GM19467 (cell line): ENCODE measurements around the gene TERT.
"Not testable (repeated sequence)": the region's sequence is repeated elsewhere in the genome, so short reads cannot be mapped to it uniquely, and the experiment has no call there.

ENCODE experiments used
- ATAC-seq: cut with Tn5 transposase; IDR thresholded peaks from one replicate; pipeline ENCODE4 v1.9.1; 2021; ENCODE audit warnings: mild to moderate bottlenecking, moderate library complexity; ENCODE audit not compliant: unreplicated experiment

The TERT gene

DNA sequence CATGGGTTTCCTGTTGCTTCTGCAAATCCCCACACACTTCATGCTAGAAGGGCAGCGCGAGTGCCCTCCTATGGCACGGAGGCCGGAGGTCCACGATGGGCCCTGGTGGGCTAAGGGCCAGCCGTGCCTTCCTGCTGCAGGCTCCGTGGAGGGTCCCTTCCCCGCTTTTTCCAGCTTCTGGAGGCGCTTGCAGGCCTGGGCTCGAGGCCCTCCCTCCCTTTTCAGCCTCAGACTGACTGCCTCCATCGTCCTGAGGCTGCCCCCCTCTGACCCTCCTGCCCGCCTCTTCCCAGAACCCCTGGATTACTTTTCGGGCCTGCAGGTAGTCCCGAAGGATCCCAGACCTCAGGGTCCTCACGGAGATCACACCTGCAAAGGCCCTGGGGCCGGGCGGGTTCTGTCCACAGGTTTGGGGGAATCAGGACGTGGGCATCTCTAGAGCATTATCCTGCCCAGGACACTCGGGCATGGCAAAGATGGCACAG lies 3.2 kb upstream of the TERT start:
- no peak for ATAC-seq

DNA sequence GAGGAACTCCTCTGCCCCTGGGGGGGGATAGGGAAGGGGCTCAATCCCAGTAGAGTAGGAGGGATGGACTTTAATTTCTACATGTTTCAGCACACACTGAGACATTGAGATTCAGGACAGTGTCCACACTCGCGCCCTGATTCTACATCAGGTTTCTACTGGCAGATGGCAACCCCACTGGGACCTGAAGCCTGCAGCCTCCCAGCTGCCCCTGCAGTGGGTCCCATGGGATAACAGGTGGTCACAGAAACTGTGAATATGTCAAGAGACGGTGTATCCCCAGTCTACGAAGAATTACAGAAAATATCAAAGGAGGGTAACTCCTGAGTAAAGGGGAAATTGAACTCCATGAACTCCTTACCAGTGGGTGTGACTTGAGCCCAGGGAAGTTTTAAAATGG lies 2.4 kb upstream of the TERT start:
- no peak for ATAC-seq

DNA sequence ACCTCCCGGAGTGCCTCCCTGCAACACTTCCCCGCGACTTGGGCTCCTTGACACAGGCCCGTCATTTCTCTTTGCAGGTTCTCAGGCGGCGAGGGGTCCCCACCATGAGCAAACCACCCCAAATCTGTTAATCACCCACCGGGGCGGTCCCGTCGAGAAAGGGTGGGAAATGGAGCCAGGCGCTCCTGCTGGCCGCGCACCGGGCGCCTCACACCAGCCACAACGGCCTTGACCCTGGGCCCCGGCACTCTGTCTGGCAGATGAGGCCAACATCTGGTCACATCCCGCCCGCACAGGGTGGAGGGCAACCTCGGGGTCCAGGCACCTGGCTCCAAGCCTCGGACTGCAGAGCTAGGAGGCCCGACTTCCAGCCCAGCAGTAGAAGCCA lies 776 bp upstream of the TERT start:
- ATAC-seq = no peak

DNA sequence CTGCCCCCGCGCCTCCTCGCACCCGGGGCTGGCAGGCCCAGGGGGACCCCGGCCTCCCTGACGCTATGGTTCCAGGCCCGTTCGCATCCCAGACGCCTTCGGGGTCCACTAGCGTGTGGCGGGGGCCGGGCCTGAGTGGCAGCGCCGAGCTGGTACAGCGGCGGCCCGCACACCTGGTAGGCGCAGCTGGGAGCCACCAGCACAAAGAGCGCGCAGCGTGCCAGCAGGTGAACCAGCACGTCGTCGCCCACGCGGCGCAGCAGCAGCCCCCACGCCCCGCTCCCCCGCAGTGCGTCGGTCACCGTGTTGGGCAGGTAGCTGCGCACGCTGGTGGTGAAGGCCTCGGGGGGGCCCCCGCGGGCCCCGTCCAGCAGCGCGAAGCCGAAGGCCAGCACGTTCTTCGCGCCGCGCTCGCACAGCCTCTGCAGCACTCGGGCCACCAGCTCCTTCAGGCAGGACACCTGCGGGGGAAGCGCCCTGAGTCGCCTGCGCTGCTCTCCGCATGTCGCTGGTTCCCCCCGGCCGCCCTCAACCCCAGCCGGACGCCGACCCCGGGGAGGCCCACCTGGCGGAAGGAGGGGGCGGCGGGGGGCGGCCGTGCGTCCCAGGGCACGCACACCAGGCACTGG lies 548 bp downstream of the TERT start:
- no peak for ATAC-seq

DNA sequence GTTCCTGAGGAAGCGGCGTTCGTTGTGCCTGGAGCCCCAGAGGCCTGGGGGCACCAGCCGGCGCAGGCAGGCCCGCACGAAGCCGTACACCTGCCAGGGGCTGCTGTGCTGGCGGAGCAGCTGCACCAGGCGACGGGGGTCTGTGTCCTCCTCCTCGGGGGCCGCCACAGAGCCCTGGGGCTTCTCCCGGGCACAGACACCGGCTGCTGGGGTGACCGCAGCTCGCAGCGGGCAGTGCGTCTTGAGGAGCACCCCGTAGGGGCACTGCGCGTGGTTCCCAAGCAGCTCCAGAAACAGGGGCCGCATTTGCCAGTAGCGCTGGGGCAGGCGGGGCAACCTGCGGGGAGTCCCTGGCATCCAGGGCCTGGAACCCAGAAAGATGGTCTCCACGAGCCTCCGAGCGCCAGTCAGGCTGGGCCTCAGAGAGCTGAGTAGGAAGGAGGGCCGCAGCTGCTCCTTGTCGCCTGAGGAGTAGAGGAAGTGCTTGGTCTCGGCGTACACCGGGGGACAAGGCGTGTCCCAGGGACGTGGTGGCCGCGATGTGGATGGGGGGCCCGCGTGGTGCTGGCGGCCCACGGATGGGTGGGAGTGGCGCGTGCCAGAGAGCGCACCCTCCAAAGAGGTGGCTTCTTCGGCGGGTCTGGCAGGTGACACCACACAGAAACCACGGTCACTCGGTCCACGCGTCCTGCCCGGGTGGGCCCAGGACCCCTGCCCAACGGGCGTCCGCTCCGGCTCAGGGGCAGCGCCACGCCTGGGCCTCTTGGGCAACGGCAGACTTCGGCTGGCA lies 1.3 kb downstream of the TERT start:
- no peak for ATAC-seq

DNA sequence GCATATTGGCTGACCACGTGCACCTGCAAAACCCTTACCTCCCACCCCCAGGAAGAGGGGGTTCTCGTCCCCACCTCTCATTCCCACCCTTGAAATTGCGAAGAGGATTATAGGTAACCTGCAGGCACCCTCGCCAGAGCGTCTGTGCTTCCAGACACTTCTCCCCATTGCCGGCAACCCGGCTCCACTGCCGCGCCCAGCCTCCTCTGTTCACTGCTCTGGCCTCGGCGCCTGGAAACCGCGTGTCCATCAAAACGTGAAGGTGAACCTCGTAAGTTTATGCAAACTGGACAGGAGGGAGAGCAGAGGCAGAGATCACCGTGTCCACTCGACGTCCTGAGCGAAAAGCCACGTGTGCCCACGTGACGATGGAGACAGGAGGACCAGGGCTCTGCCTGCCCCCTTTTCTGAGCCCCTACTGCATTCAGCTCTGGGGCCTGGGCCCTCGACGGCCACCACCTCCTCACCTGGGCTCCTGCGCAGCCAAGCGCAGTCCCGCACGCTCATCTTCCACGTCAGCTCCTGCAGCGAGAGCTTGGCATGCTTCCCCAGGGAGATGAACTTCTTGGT lies 1.9 kb downstream of the TERT start:
- no peak for ATAC-seq

DNA sequence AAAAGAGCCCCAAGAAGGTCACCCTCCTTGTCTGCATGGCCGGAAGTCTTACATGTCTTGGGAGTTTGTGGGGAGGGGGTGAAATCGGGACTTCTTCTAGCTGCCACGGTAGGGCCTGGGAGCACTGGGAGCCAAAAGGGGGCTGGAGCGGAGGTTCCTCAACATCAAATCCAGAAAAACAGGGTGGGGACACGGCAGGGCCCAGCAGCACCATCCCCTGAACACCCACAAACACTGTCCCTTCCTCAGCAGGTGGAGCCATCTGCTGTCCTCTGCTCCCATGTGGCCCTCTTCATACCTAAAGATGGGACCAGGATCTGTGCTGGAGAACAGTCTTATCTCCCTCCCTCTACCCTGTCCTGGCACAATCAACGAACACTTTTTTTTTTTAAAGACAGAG lies 2.7 kb downstream of the TERT start:
- ATAC-seq = no peak

DNA sequence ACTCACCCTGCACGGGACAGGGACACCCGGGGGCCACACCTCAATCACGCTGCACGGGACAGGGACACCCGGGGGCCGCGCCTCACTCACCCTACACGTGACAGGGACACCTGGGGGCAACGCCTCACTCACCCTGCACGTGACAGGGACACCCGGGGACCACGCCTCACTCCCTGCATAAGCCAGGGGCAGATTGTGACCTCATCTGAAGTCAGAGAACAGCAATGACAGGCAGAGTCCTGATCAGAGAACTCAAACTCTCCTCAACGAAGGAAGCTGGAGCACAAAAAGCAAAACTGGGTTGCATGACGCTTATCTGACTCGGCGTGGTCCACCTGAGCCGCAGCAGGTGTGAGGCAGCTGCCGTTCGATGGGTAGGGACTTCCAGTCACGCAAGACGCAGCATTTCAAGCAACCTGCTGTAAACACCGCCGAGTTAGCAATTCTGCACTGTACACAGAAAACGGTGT lies 3.2 kb downstream of the TERT start:
- ATAC-seq = no peak

DNA sequence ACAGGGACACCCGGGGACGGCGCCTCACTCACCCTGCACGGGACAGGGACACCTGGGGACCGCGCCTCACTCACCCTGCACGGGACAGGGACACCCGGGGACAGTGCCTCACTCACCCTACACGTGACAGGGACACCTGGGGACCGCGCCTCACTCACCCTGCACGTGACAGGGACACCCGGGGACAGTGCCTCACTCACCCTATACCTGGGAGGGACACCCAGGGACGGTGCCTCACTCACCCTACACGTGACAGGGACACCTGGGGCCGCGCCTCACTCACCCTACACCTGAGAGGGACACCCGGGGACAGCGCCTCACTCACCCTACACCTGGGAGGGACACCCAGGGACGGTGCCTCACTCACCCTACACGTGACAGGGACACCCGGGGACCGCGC lies 3.9 kb downstream of the TERT start:
- not testable (repeated sequence) for ATAC-seq

DNA sequence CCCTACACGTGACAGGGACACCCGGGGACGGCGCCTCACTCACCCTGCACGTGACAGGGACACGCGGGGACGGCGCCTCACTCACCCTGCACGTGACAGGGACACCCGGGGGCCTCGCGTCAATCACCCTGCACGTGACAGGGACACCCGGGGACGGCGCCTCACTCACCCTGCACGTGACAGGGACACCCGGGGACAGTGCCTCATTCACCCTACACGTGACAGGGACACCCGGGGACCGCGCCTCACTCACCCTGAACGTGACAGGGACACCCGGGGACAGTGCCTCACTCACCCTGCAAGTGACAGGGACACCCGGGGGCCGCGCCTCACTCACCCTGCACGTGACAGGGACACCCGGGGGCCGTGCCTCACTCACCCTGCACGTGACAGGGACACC lies 5.3 kb downstream of the TERT start:
- ATAC-seq = not testable (repeated sequence)

DNA sequence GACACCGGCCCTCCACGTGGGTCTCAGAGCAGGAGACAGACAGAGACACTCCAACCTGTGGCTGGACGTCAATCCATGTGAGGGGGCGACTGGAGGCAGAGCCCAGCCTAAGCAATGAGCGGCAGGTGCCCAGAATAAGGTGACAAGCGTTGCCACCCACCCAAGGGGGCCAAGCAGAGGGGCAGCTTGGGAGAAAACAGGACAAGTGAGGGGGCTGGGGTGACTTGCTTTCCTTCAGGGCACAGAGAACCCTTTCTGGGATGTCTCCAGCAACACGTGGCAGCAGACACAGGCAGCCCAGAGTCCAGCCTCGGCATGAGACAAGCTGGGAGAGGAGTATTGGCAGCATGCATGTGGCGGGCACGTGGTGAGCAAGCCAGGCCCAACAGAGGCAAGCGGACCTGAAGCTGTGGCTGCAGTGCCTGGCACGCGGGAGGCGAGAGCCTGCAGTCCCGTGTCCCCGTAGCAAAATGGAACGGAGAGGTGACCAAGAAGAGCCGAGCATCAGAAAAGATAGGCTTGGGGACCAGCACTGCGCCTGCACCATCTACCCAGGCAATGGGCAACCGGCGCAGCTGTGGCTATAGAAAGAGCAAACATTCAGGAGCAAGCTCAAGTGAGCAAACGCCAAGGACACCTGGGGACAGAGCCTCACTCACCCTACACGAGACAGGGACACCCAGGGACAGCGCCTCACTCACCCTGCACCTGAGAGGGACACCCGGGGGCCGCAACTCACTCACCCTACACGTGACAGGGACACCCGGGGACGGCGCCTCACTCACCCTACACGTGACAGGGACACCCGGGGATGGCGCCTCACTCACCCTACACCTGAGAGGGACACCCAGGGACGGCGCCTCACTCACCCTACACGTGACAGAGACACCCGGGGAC lies 6.2 kb downstream of the TERT start:
- no peak for ATAC-seq

DNA sequence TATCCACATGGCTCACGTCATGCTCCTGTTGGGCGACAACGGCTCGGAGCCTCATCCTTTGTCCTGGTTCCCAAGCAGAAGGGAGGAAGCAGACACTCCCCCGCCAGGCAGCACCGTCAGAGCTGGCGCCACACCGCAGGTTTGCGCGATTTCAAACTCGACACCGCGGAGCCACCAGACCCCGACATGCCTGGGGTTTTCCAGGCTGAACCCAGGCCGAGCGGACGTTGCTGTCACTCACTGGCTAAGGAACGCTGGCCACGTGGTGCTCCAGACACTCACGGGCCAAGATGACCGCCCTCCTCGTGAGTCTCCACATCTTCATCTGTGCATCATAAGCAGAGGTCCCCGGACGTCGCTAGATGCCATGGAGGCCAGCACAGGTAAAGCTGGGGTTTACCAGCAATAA lies 9.0 kb downstream of the TERT start:
- no peak for ATAC-seq

DNA sequence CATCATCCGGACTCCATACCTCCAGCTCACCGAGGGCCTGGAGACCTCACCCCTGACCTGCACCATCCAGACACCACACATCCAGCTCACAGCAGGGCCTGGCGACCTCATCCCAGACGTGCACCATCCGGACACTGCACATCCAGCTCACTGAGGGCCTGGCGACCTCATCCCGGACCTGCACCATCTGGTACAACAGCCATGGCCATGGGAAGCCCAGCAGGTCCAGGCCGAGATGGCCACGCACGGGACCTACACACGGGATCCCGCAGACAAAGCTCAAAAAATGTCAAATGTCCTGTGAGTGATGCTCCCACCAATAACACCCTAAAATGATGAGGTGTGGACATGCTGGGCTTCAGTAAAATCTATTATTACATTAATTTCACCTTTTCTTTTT lies 9.7 kb downstream of the TERT start:
- no peak for ATAC-seq

DNA sequence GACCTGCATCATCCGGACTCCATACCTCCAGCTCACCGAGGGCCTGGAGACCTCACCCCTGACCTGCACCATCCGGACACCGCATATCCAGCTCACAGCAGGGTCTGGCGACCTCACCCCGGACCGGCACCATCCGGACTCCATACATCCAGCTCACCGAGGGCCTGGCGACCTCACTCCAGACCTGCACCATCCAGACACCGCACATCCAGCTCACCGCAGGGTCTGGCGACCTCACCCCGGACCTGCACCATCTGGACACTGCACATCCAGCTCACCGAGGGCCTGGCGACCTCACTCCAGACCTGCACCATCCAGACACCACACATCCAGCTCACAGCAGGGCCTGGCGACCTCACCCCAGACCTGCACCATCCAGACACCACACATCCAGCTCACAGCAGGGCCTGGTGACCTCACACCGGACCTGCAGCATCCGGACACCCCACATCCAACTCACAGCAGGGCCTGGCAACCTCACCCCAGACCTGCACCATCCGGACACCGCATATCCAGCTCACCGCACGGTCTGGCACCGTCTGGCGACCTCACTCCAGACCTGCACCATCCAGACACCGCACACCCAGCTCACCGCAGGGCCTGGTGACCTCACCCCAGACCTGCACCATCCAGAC lies 10.4 kb downstream of the TERT start:
- ATAC-seq = not testable (repeated sequence)

DNA sequence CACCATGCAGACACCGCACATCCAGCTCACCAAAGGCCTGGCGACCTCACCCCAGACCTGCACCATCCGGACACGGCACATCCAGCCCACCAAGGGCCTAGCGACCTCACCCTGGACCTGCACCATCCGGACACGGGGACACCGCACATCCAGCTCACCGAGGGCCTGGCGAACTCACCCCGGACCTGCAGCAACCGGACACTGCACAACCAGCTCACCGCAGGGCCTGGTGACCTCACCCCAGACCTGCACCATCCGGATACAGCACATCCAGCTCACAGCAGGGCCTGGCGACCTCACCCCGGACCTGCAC lies 11.2 kb downstream of the TERT start:
- not testable (repeated sequence) for ATAC-seq

DNA sequence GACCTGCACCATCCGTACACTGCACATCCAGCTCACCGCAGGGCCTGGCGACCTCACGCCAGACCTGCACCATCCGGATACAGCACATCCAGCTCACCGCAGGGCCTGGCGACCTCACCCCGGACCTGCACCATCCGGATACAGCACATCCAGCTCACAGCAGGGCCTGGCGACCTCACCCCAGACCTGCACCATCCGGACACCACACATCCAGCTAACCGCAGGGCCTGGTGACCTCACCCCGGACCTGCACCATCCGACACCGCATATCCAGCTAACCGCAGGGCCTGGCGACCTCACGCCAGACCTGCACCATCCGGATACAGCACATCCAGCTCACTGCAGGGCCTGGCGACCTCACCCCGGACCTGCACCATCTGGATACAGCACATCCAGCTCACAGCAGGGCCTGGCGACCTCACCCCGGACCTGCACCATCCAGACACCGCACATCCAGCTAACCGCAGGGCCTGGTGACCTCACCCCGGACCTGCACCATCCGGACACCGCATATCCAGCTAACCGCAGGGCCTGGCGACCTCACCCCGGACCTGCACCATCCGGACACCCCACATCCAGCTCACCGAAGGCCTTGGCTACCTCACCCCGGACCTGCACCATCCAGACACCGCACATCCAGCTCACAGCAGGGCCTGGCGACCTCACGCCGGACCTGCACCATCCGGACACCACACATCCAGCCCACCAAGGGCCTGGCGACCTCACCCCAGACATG lies 11.7 kb downstream of the TERT start:
- not testable (repeated sequence) for ATAC-seq

DNA sequence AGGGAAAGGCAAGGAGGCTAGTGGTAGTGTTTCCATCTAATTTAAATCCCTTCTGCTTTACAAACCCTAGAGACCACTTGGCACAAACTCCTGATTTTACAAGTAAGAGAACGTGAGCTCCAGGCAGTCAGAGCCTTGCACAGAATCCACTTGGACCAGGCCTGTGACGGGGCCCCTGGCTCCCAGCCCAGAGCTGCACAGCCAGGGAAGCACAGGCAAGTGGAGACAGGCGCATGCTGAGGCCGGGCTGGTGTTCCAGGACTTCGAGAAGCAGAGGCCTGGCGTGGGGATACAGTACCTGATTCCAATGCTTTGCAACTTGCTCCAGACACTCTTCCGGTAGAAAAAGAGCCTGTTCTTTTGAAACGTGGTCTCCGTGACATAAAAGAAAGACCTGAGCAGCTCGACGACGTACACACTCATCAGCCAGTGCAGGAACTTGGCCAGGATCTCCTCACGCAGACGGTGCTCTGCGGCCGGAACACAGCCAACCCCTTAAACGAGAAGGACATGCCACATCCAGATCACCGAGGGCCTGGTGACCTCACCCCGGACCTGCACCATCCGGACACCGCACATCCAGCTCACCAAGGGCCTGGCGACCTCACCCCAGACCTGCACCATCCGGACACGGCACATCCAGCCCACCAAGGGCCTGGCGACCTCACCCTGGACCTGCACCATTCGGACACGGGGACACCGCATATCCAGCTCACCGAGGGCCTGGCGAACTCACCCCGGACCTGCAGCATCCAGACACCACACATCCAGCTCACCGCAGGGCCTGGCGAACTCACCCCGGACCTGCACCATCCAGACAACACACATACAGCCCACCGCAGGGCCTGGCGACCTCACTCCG lies 12.5 kb downstream of the TERT start:
- ATAC-seq = no peak

DNA sequence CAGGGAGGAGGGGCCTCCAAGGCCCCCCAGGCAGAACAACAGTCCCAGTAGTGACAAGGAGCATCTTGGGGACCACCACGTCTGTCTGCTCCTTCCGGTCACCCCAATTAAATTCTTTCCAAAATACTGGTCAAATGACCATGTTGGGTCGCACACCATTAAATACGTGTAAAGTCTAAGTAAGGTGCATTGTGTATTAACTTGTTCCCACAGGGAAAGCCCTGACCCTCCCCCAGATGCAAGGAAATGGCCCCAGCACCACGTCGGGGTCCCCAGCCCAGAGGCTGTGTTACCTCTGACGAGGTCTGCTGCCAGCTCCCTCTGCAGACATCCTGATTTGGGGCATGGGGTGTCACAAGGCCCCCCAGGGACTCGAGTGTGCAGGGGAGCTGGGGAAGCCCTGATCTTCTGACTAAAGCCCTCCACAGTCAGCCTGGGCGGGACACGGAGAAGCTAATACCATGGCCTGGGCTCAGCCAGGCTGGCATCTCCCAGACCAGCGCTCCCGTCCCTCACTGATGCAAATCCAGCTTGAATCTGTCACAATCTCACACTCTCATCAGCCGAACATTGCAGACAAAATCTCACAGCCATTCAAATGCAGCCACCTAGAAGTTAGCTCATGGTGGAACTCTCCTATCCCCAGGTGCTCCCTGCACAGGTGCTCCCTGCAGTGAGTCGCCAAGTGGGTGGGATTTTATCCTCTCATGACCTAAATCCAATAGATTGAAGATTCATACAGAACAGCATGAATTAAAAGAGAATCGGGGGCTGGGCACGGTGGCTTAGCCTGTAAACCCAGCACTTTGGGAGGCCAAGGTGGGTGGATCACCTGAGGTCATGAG lies 13.6 kb downstream of the TERT start:
- no peak for ATAC-seq
